ENCODE data around the gene PPP6R2.
"Not testable (repeated sequence)": the region's sequence is repeated elsewhere in the genome, so short reads cannot be mapped to it uniquely, and the experiment has no call there.

Gene PPP6R2

DNA sequence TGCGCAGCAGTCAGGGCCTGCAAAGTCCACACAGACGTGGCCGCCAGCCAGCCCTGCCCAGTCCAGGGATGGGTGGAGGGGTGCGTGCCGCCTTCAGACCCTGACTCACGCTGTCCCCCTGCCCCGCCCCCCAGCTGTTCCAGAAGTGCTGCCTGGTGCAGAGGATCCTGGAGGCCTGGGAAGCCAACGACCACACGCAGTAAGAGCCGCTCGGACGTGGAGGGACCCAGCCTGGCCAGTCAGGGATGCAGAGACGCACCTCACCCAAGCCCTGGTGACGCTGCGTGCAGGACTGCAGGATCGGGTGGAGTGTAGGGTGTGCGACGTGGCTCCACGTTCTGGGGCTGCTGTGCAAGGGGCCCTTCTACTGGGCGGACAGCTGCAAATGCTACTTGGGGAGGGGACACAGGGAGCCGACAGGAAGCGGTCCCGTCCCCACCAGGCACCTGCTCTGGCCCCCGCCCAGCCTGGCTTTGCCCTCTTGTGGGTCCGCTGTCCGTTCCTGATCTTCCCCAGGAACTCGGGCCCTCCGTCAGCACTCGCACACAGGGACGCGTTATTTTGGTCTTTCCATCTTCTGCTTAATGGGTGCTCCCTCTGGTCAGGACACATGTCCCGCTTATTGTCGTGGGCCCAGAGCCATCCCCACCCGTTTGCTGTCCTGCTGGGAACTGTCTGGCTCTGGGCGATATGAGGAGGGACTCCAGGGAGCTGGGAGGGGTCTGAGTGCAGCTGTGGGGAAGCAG, 89.2 kb downstream of the PPP6R2 start:
- no peak for DNase-seq (ENCODE audit: low spot score)

DNA sequence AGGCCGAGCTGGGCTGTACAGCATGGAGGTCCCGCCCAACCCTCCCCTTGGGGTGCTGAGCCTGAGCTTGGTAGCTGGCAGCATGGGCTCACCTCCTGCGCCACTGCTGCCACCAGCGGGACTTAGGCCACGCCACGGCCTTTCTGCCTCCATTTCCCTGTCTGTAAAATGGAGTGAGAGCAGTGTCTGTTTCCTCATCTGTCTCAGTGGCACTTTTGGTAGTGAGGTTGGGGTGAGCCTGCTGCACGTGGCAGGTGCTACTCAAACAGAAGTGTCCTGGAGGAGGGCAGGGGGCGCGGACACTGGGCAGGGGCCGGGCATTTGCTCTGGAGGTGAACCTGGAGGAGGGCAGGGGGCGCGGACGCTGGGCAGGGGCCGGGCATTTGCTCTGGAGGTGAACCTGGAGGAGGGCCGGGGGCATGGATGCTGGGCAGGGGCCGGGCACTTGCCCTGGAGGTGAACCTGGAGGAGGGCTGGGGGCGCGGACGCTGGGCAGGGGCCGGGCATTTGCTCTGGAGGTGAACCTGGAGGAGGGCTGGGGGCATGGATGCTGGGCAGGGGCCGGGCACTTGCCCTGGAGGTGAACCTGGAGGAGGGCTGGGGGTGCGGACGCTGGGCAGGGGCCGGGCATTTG, 89.9 kb downstream of the PPP6R2 start:
- DNase-seq (ENCODE audit: low spot score) = not testable (repeated sequence)

- DNase-seq (ENCODE audit: low spot score) = no peak
These were observed 91.7 kb downstream of the PPP6R2 start for GRCh38 chr22:50434849-50435248.

DNA sequence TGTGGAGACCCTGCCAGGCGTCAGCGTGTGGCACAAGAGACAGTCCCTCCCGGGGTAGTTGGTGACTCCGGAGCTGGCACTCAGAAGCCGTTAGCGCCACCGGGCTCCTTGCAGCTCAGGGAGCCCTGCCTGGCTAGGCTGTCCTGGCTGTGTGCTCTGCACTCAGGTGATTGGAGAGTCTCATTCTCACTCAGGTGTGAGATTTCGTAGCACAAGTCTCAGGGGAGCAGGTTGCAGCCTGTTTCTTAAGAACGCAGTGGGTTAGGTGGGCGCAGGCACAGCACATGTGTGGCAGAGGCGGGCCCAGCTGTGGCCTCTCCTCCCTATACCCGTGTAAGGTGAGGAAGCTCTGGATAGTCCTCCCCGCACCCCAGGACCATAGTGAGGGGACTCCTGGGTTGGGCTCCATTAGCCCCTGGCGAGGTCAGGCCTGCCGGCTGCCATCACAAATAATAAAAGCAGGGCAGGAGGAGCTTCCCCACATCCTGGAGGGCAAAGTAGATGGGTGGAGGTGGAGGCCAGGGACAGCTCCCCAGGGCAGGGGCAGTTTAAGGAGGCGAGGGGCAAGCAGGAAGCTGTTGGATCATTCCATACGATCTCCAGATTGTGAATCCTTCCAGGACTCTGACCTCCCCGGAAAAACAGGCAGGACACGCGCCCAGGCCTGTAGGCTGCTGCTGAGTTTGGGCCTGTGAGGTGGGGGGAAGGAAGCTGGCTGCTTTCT, 92.3 kb downstream of the PPP6R2 start:
- DNase-seq (ENCODE audit: low spot score) = no peak

DNA sequence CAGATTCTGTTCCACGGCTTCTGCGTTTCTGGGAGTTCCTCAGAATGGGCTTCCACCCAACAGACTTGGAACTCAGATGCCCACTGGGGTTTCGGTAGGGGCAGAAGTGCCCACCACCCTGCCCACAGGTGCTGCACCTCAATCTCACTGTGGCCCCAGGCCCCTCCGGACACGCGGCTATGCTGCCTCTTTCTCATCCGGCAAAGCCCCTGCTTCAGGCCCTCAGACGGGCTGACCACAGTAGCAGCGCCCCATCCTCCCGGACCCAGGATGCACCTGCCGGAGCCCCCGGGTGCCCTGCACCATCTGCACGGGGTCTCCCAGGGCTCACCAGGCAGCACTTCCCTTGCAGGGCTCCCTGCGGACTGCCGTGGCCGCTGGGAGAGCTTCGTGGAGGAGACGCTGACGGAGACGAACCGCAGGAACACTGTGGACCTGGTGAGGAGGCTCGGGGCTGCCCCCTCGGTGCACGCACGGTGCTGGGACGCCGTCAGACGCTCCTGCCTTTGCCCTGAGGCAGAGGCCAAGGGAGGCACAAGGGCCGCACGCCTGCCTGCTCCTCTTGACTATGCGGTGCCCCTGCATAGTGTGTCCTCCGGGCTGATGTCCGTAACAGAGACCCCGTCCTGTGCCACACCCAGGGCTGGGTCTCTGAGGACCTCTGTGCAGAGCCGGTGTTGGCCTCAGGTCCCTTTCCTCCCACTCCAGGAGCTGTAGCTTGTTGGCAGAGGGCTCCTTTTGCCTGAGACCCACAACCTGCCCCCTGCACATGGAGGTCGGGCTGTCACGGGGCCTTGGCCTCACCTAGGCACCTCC, 93.1 kb downstream of the PPP6R2 start:
- DNase-seq (ENCODE audit: low spot score) = no peak

GRCh38 chr22:50436841-50437341, 93.8 kb downstream of the PPP6R2 start:
- no peak for DNase-seq (ENCODE audit: low spot score)

GRCh38 chr22:50437511-50438304, 94.6 kb downstream of the PPP6R2 start:
- DNase-seq (ENCODE audit: low spot score) = no peak

- DNase-seq (ENCODE audit: low spot score) = no peak
These were observed 95.5 kb downstream of the PPP6R2 start for GRCh38 chr22:50438305-50439275.

- no peak for DNase-seq (ENCODE audit: low spot score)
These were observed 96.3 kb downstream of the PPP6R2 start for GRCh38 chr22:50439314-50439870.

GRCh38 chr22:50439871-50440331, 96.8 kb downstream of the PPP6R2 start:
- no peak for DNase-seq (ENCODE audit: low spot score)

DNA sequence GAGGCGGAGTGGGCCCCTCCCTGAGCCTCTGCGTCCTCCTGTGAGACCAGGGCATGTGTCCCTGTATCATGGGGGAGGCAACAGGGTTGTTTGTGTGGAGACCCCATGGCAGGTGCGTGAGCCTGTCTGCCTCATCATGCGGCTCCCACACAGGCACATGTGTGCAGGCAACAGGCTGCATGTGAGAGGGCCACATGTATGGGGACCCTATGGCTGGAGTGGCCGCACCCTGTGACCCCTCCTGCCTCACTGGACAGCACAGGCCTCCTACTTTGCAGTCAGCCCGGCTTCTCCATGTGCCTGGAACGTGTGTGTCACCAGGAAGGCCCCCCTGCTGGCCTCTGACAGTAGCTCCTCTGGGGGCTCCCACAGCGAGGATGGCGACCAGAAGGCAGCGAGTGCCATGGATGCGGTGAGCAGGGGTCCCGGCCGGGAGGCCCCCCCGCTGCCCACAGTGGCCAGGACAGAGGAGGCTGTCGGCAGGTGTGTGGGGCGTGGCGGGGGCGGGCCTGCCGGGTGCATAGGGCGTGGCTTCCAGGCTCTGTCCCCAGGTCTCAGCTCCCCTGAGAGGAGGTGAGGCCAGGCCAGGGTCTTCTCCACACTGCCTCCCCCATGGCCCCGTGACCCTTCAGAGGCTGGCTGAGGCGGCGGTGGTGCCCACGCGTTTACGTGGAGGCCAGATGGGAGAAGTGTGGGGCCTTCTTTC, 97.6 kb downstream of the PPP6R2 start:
- no peak for DNase-seq (ENCODE audit: low spot score)

DNA sequence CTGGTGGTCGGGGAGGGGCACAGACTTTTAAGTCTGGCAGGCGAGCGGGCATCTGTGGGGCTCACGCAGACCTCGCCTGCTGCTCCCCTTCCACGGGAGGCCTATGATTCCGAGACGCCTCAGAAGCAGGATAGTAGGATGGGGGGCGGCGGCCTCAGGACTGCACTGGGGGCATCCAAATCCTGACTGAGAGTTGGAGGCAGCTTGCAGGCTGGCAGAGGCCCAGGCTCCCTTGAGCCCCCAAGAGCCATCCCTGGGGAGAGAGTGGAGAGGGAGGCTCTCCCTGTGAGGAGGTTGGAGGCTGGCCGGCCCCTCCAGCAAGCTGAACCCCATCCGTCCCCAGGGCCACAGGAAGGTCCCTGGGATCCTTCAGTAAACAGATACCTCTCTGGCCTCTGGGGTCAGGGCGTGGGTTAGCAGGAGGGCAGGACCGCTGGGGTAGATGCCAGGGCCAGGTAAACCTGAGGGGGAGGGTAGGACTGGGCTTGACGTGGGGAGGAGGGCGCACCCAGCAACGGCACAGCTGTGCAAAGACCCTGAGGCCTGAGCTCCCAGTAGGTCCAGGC, 98.4 kb downstream of the PPP6R2 start:
- DNase-seq (ENCODE audit: low spot score) = no peak

DNA sequence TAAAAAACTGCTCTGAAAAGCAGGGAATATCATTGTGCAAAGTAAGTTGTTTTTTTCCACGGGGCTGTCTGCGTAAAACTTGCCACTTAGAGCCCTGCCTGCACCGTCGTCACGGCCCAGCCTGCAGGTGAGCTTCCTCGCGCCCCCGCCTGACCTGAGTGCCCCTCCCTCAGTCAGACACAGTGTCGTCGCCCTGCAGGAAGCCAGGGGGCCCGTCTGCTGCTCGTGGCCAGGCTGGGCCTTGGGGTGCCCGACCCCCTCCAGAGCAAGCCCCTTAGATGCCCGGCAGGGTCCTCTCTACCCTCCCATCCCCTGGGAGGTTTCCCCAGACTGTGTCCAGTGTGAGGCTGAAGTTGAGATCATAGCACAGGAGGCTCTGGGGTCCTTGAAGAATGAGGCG, 100.1 kb downstream of the PPP6R2 start:
- no peak for DNase-seq (ENCODE audit: low spot score)

- DNase-seq (ENCODE audit: low spot score) = no peak
These were observed 100.9 kb downstream of the PPP6R2 start for GRCh38 chr22:50443801-50444625.

GRCh38 chr22:50444663-50445062, 101.5 kb downstream of the PPP6R2 start:
- peak; percentile 72 for DNase-seq (ENCODE audit: low spot score)

DNA sequence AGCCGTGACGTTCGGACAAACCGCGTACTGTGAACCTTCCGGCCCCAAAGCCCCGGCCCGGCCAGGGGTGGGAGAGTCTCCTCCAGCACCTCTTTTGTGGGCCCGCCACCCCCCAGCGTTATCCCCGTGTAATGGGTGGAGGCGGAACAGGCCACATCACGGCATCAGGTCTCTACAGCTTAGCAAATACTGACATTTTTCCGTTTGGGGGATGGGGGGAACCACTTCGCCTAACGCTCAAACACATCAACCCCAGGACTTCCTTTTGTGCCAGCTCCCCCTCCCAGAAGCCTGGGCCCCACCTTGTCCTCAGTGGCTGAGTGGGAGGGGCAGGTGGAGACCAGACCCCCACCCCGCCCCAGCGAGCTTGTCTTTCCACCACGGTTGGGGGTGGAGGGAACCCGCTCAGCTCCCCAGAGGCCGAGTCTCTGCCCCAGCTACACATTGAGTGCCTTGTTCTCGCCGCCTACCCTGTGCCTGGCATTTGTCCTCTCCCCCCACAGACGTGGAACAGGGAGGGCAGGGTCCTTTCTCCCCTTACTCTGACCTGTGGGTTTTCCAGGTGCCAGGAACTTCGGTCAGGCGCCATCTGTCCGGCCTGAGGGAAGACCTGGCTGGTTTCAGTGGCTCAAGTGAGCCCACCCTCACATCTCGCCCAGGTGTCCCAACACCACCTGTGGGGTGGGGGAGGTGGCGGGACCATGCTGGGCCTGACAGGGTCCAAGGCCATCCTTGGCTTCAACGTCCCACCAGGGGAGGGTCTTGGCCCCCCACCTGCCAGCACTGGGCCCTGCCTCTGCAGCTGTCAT, 102.1 kb downstream of the PPP6R2 start:
- no peak for DNase-seq (ENCODE audit: low spot score)

Data from hepatic stellate cell (primary cell).